Lung microvascular endothelial cell (primary cell): ENCODE measurements around the gene AHCYL1. TPM values are rescaled to one million over a fixed set of nuclear protein-coding genes. Genes with fewer than 3 reads are reported as not detected.
A peak's percentile ranks its signal among the peaks of the same experiment; 100 is the strongest.
"Not testable (repeated sequence)": the region's sequence is repeated elsewhere in the genome, so short reads cannot be mapped to it uniquely, and the experiment has no call there.

ENCODE experiments used
- DNase-seq, 2 donors: peaks; one replicate each; pipeline versions ENCODE4 v3.0.0 to v3.0.0-alpha.2; 2010; ENCODE audit warnings: low read depth in 2 of 2
- total RNA-seq: library from RNA; depleted of rRNA; stranded (reverse); fragments of >200 nt; gene quantifications from 2 replicates; pipeline ENCODE4 v1.2.1, GENCODE V29; 2014

Gene AHCYL1
- total RNA-seq, 1 donor from 2014 or later: 36.1 TPM

DNA sequence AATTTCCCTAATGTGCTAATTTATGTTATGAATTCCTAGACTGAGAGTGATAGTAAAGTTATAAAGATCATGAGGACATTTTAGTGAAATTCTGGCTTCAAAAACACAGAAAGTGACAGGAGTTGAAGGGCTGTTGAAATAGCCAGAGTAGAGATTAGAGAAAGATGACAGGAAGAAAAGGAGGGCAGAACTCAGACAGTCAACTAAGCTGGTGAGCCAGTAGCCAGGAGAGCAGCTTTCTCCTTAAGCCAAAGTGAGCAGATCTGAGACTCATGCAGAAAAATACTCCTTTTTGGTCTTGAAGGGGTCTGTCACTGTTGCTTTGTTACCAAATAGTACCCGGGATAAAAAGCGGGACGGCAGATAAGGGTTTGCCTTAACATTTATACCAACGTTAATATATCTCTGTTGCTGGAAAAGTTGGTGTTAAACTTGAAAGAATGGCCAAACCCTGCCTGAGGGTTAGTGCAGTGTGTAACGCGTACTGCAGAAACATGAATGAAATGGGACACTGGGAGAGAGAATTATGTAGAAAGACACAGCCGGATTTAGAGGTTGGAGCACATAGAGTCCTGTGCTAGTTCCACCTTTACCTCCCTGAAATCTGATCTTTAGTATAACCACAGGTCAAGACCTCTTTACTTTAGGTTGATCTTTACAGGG, 12.8 kb downstream of the AHCYL1 start:
- DNase-seq: no peak

DNA sequence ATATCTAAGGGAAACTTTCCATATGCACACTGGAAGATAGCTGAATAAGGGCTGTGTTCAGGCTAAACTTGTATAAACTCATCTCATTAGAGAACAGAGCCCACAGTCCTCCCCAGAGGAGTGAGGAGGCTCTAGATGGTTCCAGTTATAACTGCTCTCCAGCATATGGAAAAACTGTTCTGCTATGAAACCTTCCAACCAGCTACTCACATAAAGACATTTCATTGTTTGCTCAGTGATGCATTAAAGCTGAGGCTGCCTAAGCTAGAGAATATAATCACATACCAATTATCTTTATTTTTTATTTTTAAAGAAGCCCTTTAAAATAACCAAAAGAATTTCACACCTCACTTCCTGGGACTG, 13.3 kb downstream of the AHCYL1 start:
- DNase-seq: no peak

DNA sequence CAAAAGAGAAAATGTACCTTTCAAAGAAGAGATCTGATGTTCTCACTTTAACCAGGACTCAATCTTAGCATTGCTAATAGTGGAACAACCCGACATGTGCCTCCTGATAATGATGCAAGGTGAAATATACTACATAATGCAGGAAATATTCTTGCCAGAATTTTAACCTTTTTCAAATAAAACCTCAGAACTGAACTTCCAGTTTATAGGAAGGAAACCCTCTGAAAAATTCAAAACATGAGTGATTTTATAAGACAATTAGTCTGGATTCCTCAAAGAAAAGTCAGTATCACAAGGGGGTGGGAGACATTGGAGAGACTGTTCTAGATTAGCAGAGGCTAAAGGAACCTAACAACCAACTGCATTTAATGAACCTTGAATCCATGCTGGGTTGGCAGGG, 18.1 kb downstream of the AHCYL1 start:
- no peak for DNase-seq

DNA sequence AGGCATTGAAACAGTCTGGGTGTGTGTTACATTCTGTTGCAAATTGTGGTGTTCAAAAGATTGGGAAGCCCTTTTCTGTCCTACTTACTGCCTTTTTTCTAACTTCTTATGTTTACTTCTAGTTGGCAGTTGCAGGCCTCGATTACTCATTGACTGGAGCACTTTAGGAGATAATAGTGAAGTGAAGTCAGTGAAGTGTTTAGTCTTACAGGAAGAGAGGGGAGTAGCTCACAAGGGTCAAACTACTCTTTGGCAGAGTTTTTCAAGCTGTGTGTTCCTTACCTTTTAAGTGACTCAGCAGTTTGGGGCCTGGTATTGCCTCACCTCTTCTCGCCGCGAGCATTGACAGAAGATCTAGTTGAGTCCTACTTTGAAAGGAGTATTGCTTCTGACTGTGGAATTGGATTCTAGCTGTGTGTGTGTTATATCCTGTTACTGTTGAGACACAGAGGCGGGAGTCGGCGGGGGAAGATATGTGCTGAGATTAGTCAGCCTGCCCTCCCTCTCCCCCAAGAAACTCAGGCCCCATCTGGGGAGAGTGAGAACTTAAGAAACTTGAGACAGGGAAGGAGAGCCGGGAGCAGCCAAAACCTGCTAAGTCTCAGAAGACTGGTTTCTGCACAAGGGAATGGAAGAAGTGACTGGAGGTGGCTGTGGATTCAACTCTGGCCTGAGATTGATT, 19.3 kb downstream of the AHCYL1 start:
- peak; percentile 8 to 96 for DNase-seq

DNA sequence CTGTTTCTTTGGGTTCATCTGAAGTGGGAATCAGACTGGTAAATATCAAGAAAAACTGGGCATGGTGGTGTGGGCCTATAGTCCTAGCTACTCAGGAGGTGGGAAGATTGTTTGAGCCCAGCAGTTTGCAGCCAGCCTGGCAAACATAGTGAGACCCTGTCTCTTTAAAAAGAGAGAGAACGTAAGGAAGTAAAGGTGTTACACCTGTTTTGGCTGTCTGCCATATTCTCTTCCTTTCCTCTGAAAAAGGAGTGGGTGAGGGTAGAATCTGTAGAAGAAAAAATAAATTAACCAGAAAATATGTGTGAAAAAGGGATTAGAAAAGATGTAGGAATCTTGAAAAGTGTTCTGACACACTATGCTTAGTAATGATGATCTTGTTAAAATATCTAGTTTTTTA, 20.0 kb downstream of the AHCYL1 start:
- no peak for DNase-seq

DNA sequence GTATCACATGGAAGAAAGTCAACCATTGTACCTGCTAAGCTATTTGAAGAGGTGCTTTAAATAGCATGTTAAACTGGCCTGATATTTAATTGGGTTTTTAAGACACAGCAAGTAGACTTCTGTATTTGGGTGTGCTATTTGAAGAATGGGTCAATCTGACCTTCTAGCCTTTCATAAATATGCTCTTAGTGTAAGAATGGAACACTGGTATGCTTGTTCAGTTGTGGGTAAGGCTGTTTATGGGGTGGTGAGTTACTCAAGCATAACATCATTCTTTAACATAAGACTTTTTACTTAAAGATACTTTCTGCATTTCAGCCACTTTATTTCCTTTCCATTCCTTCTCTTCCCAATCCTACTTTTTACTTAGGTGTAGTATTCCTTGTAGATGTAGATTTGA, 21.4 kb downstream of the AHCYL1 start:
- no peak for DNase-seq

DNA sequence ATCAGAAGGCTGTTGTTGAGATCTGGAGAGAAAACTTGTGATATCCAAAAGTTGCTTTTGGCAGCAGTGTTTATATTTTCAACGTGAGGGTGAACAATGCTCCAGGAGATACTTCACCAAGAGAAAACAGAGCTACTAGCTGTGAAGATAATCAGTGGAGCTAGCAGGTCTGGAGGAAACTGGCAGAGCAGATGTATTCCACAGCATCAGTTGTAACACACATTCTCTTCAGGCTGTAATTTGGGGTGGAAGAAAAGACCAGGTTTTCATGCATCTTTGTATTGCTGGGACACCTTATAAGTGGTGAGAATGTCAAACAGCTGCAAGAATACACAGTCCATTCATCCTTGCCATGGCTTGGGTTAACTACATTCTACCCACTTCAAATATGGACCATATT, 22.0 kb downstream of the AHCYL1 start:
- no peak for DNase-seq

DNA sequence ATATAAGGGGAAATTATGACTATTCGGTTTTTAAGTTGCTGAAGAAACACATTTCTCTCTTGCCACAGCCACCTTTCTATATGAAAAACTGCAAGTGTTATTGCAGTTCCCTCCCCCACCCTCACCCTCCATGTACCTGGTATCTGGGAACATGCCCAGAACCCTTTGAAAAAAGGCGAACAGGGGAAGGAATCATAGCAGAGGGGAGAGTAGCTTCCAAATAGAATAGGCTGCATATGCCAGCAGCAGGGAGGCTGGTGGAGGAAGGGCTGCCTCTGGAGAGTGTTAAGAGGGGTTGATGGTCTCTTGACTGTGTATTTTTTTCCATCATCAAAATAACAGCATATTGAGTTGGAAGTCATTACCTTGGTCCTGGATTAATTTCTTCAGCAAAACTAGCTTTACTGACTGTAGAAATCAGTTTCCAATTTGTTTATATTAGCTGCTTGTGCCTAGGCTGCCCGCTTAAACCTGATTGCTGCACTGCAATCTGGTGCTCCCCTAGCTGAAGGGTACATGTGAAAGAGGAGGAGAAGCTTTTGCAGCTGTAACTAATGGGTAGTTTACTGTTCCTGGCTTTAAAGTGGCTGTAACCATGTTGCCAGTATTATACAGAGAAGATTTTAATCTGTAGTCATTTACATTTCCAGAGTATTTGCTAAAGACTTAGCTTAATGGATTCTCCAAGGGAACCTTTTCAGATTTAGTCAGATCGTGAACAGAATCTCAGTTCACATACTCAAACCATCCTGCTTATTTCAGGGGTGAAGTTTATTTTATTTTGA, 22.7 kb downstream of the AHCYL1 start:
- DNase-seq: no peak

DNA sequence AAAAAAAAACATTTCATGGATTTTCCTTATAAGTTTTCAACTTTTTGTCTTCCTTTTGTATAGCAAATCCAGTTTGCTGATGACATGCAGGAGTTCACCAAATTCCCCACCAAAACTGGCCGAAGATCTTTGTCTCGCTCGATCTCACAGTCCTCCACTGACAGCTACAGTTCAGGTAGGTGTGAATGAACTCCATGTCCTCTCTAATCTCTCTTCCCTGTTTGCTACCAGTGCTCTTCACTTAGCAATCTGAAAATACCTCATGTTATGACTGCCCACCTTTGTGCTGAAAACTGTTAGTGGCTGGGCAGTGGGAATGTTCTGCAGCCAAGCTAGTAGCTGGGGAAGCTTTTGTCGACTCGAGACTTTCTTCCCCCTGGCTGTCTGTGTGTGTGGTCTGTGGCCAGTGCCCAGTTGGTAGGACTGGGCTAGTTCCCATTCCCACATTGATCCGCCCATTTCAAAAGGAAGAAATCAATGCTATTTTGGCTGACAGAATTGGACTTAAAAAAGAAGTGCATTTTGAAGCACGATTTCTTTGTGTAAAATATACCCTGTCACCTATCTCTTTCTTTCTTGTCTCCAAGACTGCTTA, 24.5 kb downstream of the AHCYL1 start:
- DNase-seq: no peak

DNA sequence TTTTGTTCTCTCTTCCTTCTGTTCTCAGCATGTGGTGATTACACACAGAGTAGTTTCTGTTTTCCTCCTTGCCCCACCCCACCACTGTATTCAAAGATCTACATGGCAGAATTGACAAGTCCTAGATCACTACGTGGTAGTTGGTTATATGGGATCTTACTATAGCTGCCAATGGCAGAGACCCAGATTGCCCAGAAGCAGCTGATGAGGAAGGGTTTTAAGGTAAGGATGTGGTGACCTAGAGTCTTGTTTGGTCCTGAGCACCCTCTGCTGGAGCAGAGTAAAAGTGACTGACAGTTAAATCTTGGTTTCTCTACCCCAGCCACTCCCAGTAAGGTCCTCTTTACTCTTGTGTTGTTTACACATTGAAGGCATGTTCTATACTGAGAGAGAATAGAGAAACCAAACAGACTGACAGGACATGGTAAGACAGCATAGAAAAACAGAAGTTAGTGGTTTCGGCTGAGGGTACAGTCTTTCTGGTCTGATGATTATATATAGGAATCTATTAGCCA, 27.0 kb downstream of the AHCYL1 start:
- DNase-seq: peak; percentile 41 to 69

DNA sequence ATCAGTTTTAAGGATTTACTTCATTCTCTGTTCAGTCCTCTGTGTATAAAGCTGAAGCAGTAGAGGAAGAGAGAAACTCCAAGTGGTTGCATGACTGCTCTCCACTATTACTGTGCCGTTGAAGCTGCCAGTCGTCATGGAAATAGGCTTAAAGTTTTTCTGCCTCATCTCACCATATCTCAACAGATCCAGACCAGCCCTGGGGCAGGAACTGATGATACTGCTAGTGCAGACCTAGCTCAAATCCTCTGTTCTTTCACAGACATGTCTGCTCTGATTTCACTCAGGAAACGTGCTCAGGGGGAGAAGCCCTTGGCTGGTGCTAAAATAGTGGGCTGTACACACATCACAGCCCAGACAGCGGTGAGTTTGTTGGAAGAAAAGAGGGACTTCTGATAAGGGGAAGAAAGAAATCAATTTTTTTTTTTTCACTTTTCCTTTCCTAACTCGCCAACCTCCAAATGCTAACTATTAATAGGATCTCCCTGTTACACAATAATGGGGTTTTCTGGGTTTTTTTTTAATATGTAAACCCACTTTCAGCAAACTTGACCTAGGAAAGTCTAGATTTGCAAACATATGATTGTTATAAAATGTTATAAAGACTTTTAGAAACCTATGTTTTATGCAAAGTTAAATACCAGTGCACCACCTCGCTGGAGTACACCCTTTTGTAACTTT, 27.7 kb downstream of the AHCYL1 start:
- no peak for DNase-seq

DNA sequence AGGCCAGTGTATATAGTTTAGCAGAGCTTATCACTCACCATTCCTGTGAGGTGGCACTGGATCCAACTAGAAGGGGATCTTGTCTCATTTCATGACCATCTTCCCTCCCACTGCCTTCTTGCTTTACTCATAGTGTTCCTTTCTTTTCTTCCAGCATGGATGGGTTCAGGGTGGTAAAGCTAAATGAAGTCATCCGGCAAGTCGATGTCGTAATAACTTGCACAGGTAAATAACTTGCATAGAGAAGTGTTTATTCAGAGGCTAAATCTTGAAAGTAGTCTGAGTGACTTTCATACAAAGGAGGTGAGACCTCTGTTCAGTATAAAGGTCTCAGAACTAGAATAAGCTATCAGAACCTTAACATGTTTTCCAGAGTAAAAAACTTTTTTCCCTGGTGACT, 33.2 kb downstream of the AHCYL1 start:
- DNase-seq: no peak

DNA sequence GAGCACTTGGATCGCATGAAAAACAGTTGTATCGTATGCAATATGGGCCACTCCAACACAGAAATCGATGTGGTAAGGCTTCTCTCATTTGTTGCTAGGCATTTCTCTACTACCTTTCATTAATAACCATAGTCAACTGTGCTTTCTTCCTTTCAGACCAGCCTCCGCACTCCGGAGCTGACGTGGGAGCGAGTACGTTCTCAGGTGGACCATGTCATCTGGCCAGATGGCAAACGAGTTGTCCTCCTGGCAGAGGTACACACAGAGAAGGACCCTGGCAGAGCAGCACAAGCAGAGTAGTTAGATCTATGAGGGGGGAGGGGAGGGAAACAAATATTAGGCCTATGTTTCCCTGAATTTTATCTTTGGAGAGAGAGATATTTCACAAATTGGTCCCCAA, 33.8 kb downstream of the AHCYL1 start:
- no peak for DNase-seq

DNA sequence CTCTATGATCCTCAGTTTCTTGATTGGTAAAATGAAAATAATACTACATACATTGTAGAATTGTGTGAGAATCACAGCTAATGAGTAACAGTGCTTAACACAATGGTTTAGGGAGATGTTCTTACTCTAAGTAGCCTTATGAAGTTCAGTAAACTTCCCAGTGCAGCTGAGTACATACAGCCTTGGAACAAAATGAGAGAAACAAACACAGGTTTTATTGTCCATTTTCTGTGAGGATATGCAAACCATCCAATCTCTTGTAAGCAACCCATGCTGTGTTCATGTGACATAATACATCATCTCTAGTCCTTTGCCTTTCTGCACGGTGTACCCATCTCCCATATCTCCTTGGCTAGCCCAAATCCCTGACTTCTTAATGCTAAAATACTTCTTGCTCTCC, 35.2 kb downstream of the AHCYL1 start:
- no peak for DNase-seq

DNA sequence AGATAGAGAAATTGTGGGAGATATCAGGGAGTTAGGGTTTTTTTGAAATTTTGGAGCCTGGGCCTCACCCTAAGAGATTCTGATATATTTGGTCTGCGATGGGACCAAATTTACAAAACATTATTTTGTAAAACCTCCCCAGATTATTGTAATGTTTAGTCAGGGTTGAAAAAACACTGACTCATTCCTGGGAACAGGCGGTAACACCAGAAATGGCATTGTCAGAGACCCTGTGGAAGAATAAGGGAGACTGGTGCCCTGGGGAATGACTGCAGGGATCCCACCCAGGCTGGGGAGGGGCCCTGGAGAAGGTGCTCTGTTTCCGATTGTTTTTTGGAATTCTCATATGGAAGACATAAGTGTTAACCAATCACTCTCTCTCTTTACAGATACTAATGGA, 36.7 kb downstream of the AHCYL1 start:
- no peak for DNase-seq

DNA sequence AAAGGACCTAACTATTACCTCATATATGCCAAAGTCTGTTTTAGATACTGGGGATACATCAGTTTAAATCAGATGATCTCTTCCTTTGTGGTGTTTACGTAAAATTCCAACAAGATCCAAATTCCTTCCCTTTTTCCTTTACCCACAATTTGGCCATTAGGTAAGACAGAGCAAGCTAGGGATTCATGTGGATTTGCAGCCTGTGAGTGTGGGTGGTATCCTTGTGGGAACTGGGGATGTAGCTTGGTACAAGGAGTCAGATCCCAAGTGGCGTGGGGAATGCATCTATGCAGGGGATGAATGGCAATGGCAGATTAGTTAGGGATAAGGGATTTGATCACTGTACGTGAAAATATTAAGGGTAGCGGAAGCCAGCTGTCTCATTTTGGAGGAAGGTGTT, 40.0 kb downstream of the AHCYL1 start:
- DNase-seq: no peak

DNA sequence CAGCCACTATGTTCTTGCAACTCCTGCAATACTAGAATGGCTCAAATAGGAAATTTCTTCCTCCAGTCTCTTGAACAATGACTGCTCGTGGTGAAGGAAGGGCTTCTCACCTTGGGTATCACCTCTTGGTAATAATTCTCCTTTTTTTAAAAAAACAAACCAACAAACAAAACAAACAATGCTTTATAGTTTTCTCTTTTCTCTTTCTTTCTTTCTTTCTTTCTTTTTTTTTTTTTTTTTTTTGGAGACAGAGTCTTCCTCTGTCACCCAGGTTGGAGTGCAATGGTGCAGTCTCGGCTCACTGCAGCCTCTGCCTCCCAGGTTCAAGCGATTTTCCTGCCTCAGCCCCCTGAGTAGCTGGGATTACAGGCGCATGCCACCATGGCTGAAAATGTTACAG, 46.1 kb downstream of the AHCYL1 start:
- not testable (repeated sequence) for DNase-seq

DNA sequence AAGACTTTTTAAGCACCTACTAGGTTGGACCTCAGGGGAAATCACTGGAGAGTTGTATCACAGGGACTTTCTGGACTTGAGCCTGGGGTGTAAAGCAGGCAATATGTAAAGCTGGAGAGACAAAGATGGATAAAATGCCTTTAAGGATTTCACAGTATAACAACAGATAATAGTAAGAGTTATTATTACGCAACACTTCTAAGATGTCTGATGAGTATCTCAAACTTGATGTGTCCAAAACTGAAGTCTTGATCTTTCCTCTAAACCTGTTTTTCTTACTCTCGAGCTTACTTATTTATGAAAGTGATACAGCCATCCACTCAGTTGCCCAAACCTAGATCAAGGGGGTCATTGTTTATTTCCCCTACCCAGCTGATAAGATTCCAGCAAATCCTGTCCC, 47.8 kb downstream of the AHCYL1 start:
- DNase-seq: no peak

DNA sequence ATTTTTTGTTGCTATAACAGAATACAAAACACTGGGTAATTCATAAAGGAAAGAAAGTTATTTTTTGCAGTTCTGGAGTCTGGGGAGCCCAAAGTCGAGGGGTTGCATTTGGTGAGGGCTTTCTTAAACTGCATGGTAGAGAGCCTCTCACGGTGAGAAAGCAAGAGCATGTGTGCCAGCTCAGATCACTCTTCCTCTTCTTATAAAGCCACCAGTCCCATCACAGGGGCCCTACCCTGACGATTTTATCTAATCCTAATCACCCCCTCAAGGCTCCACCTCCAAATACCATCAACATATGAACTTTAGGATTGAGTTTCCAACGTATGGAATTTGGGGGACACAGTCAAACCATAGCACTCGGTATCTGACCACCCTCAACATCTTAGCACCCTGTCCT, 48.9 kb downstream of the AHCYL1 start:
- no peak for DNase-seq

DNA sequence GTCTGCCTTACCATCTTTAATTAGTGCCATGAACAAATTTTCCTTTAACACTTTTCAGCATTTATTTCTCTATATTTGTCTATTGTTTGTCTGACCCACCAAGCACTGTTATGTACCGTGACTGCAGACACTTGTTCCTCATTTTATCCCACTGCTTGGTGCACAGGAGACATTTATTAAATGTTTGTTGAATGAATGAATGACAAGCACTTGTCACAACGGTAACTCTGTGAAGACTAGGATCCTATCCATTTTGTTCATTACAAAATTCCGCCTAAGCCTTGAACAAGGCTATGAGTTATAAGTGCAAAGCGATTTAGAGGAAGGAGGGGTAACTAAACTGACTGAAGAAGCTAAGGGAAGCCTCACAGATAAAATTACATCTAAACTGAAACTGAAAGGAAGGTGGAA, 49.5 kb downstream of the AHCYL1 start:
- no peak for DNase-seq

DNA sequence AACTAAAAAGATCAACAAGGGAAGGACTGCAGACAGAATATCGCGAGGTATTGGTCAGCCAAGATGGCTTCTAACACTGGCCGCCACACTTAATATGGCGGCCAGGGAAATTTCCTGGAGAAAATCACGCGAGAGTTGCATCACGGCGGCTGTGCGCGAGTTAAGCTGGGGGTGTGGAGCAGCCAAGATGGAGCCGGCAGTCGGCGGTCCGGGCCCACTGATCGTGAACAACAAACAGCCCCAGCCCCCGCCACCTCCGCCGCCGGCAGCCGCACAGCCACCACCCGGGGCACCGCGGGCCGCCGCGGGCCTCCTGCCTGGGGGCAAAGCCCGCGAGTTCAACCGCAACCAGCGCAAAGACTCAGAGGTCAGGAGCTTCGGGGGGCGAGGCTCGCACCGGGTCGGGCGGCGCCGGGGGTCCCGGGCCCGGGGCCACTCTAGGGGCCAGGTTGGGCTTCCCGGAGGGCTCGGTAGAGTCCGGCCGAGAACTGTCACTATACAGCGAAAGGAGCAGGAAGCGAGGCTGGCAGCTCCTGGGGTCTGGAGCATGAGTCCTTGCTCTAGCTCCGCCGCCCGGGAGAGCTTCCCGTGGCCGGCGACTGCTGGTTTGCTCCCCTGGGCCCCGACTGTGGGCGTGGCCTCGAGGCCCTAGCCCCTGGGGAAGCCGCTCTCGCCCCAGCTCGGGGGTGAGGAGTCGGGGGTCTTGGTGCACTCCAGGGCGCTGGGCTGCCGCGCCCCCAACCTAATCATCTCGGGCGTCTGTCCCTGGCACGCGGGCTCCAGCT, 50.1 kb downstream of the AHCYL1 start, which contains the start of gene STRIP1:
Gene STRIP1 (plus strand): TSS at position 174 of the 785 bp plus-strand sequence. CDS start 14 bp downstream, at position 188.
- DNase-seq: peak; percentile 98
